ENCODE data around the gene FARS2. TPM values are rescaled to one million over a fixed set of nuclear protein-coding genes. Genes with fewer than 3 reads are reported as not detected.

FARS2 gene
- total and polyA plus RNA-seq, 2 donors (not counting 3 experiments of a cell fraction or from before 2014, with no cell fraction given): 20.2 to 20.5 TPM

GRCh38 chr6:5529733-5530132 lies 268.4 kb downstream of the FARS2 start:
- Histone ChIP-seq H3K79me2 (ENCODE audit: control insufficient read depth, insufficient read depth, low read length) (no peaks in the 10 kb centered on the region), H3K4me3 (replicated peaks in 1 of 3; ENCODE audit: insufficient read depth in 1 of 3, low read depth in 1 of 3, low read length in 3 of 3) (no peak overlapping the region), H3K9me3 (replicated peaks; ENCODE audit: control insufficient read depth, insufficient read depth, low read length) (no peaks in the 10 kb centered on the region), H3K27ac (ENCODE audit: insufficient read depth, low read depth, low read length) (no peak overlapping the region), H3K27me3 (ENCODE audit: control insufficient read depth in 2 of 2, insufficient read depth in 2 of 2, low read length in 2 of 2) (no peaks in the 10 kb centered on the region), H3K4me2 (ENCODE audit: insufficient read depth, low read length) (no peak overlapping the region), H3K4me1 (ENCODE audit: control insufficient read depth, extremely low read depth, insufficient read depth, low read length) (no peaks in the 10 kb centered on the region), H3K9ac (replicated peaks; ENCODE audit: extremely low read depth, insufficient read depth, low read length) (no peak overlapping the region), H2AFZ (ENCODE audit: low read depth, low read length) (no peak overlapping the region), H3K9me1 (replicated peaks; ENCODE audit: control insufficient read depth, extremely low read depth, insufficient read depth, low read length) (no peaks in the 10 kb centered on the region), H3K36me3 (ENCODE audit: control insufficient read depth in 2 of 2, extremely low read depth in 1 of 2, insufficient read depth in 2 of 2, low read length in 2 of 2) (no peaks in the 10 kb centered on the region), H4K20me1 (replicated peaks; ENCODE audit: control insufficient read depth, extremely low read depth, insufficient read depth, low read length) (no peaks in the 10 kb centered on the region)
- POLR2A ChIA-PET: no interaction called here
- dilution Hi-C loops (cut with MboI; ENCODE audit: extremely low pct_ligation_motif_present, low sequenced_read_pairs) (no loop called here), intact Hi-C loops (cut with micrococcal nuclease) (no loop called here)
- DNase-seq (ENCODE audit: low read depth, low spot score) (no peak), FAIRE-seq (no peak)
- no peak for TF ChIP-seq EZH2 (IDR thresholded peaks at IDR 0.05; ENCODE audit: borderline replicate concordance, low read depth, low read length, severe bottlenecking)
- no peak for TF ChIP-seq POLR2AphosphoS5 (IDR thresholded peaks at IDR 0.05; ENCODE audit: insufficient read depth, low read depth, low read length)
- TF ChIP-seq MYC (IDR thresholded peaks at IDR 0.05; ENCODE audit: low read depth, low read length): no peak
- no peak for TF ChIP-seq JUN (IDR thresholded peaks at IDR 0.05; ENCODE audit: borderline replicate concordance, insufficient read depth, insufficient read length, low read depth)
- TF ChIP-seq GATA2 (IDR thresholded peaks at IDR 0.05; ENCODE audit: insufficient read depth, insufficient read length, low read depth, low read length): no peak
- TF ChIP-seq, protein P1, sequence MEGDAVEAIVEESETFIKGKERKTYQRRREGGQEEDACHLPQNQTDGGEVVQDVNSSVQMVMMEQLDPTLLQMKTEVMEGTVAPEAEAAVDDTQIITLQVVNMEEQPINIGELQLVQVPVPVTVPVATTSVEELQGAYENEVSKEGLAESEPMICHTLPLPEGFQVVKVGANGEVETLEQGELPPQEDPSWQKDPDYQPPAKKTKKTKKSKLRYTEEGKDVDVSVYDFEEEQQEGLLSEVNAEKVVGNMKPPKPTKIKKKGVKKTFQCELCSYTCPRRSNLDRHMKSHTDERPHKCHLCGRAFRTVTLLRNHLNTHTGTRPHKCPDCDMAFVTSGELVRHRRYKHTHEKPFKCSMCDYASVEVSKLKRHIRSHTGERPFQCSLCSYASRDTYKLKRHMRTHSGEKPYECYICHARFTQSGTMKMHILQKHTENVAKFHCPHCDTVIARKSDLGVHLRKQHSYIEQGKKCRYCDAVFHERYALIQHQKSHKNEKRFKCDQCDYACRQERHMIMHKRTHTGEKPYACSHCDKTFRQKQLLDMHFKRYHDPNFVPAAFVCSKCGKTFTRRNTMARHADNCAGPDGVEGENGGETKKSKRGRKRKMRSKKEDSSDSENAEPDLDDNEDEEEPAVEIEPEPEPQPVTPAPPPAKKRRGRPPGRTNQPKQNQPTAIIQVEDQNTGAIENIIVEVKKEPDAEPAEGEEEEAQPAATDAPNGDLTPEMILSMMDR (IDR thresholded peaks at IDR 0.05; ENCODE audit: extremely low read depth in 1 of 2, insufficient read depth in 1 of 2, low read depth in 1 of 2, low read length in 2 of 2): no peak
- TF ChIP-seq POLR2A (IDR thresholded peaks at IDR 0.05; ENCODE audit: low read depth, low read length): no peak
- TF ChIP-seq FOS (IDR thresholded peaks at IDR 0.05; ENCODE audit: borderline replicate concordance, insufficient read depth, low read length): no peak
- TF ChIP-seq MAX (IDR thresholded peaks at IDR 0.05; ENCODE audit: insufficient read depth, insufficient read length): no peak
- BruUV-seq (replicated peaks): no TSS peak
- CTCF ChIA-PET: interaction anchor here (0.8 to 1.5 kb wide), 2 partner anchors 25 to 59 kb away, joined by 3 to 4 read pairs; no protein-coding TSS in a partner anchor
